Measurements from ENCODE around the gene PNMA6F.

Gene PNMA6F

DNA sequence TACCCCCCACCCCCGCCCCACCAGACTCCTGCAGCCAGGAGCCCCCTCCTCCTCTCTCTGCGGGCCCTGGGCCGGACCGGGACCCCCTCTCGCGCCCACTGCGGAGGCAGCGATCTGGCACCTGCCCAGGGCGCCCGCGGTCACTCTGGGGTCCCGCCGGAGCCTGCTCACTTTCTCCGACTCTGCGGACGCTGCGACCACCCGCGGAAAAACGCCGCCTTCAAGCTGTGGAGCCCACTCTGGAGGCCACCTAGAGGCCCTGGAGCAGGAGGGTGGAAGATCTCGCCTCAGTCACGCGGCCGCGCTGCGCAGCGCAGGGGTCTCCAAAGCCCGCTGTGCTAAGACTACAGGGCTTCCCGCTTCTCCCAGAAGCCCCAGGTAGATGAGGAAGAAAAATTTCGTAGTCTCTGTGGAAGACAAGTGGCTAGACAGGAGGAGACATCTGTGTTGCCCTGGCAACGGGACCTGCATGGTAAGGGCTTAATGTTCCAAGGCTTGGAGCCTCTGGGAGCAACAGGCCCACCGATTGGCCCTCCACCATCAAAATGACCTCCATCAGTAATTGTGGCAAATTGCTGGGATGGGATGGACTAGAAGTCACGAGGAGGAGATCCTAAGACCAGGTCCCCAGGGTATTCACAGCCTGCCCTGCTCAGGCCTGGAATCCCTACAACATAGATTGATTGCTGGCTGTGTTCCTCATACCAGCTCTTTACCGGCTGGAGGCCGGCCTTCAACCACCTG, at the start of gene PNMA6F:
Gene PNMA6F, minus strand, starts transcription at position 387 of the 744 bp plus-strand sequence. CDS start 1,093 bp downstream, outside the sequence.
- DNase-seq: no peak

DNA sequence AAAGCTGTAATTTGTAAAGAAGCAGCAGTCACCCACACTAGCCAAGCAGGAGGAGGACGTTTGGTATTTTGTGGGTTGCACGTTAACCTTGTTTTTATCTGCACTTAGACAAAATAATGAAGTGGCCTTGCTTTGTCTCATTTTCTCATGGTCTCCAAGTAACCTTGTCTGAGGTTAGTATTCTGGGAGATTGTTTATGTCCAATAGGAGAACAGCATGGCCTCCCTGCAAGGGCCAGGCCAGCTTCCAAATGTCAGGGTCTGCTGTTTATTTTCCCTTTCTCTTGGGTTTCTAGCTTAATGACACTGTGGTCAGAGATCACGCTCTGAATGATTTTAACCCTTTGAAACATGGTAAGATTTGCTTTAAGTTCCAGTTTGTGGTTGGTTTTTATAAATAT, 49.7 kb upstream of the PNMA6F start:
- DNase-seq: no peak

DNA sequence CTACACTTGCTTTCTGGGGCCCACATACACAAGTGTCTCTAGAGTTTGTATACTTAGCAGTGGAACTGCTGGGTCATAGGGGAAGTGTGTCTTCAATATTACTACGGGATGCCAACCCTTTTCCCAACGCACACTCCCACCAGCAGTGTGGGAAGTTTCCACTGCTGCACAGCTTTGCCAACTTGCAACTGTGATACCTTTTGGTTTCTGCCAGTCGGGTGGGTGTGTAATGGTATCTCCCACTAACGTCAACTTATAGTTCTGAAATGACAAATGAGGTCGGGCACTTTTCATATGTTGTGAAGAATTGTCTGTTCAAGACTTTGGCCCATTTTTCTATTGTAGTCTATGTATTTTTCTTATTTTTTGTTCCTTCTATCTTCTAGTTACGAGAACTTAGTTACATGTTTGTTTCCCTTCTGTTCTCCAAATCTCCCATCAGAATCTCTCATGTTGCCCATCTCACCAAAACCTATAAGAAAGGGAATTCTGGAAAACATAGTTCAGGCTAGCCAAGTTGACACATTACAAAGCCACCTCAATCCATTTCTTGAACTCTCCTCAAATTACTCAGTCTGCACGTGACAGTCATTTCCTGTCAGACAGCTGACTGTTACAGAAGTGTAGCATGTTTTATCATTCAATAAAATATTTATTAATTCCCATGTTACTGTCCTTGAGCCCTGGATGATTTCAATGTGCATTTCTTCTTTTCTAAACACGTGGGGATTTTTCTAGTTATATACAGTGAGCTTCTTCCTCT, 48.9 kb upstream of the PNMA6F start:
- DNase-seq: no peak

DNA sequence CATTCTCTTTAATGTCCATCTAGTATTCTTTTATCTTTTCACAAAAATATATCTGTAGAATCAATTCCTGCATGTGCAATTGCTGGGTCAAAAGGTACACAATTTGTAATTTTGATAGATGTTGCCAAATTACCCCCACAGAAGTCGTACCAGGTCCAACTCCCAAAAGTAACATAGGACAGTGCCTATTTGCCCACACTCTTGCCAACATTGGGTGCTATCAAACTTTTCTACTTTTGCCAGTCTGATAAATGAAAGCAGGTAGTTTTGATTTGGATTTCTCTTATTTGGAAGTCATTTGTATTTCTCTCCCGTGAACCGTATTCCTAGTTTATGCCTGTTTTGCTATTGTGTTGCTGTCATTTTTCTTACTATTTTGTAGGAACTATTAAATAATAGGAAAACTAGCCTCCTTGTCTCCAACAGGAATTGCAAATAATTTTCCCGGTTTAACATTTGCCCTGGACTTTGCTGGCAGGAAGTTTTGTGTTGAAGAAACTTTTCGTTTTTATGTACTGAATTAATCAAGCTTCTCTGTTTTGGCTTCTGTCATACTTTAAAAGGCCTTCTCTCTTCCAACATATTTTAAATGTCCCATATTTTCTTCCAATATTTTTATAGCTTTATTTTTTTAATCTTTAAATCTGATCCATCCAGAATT, 45.4 kb upstream of the PNMA6F start:
- DNase-seq: no peak

DNA sequence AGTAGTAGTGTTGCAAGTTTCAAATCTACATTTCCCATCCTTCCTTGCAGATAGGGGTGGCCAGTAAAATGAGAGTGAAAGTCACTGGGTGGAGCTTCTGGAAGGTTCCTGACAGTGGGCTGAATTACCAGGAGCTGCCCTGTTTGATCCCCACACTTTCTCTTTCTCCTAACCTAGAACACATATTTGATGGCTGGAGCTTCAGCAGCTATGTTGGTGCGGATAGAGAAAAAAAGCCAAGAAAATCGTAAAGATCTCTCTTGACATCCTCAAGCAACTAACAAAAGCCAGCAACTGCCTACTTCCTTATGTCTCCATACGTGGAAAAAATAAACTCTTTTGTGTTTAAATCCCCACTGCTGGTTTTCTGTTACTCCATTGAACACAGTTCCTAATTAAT, 44.6 kb upstream of the PNMA6F start:
- no peak for DNase-seq

DNA sequence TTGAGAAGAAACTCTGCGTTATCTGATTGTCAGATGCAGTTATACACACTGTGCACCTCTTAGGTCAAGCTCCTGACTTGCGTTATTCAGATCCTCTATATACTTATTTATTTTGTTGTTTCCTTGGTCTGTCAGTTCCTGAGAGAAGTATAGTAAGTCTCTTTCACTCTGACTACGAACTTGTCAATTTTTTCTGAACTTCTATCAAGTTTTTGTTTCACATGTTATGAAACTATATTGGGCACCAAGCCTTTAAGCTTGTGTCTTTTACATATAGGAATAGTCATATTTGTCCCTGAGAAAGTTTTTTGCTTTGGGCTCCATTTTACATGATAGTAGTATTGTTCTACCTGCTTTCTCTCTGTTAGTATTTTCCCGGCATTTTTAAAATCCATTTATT, 44.1 kb upstream of the PNMA6F start:
- no peak for DNase-seq

DNA sequence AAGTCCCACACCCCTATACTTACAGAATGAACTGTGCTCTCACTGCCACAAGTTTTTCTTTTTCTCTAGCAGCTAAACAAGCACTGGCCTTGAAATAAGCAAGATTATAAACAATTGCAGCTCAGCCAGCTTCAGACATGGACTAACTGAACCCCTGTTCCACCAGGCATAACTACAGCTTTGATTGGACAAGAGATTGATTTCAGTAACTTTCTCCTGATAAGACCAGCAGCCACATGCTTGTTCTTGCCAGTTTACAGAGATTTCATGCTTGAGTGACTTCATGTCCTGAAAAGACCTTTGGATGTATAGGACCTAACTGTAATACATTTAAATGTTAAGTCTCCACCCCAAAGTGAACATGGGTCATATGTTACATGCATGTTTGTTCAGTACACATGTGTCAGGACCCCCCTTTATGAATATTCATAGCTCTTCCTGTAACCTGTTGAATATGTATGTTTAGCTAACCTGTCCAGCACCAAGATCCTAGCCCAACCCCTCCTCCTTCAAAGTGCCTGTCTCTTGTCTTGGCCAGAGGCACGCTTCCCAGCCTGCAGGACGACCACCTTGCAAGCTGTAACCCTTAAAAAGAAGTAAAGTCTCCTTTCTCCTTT, 40.3 kb upstream of the PNMA6F start:
- DNase-seq: peak; percentile 1

DNA sequence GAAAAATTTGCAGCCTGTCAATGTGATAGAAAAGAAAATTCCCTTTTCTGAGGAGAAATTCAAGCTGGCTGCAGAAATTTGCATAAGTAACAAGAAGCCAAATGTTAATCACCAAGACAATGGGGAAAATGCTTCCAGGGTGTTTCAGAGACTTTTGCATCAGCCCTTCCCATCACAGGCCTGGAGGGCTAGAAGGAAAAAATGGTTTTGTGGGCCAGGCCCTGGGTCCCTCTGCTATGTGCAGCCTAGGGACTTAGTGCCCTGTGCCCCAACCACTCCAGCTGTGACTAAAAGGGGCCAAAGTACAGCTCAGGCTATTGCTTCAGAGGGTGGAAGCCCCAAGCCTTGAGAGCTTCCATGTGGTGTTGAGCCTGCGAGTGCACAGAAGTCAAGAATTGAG, 36.3 kb upstream of the PNMA6F start:
- no peak for DNase-seq

DNA sequence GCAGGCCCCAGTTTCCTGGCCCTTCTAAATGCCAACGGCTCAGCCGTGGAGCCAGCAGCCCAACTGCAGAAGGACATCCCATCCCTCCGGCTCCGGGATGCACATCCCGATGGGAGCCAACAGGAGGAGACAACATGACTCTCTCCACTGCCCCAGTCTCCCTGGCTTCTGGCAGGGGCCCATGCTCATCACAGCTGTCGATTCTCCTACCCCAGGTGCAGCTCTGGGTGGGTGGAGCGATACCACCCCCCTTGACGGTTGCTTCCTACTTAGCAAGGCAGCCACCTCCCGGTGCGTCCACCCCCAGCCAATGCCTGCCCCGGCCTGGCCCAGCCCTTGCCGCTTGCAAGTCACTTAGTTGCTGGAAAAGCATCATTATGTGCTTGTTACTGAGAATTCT, 31.8 kb upstream of the PNMA6F start:
- no peak for DNase-seq

DNA sequence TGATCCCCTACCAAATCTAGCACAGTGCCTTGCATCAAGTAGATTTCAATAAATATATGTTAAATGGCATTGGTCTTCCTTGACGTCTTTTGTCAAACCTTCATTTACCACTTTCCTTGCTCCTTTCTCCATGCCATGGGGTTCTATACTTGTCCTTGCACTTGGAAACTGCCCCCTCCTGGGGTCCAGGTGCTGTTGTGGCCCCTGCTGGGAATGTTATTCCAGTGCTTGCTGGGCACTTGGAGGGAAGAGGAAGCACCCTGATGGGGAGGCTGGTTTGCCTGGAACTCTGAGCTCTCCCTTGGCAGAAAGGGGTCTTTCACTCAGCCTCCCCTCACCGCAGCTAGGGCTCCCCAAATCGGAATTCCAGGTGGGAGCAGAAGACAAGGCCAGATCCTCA, 31.3 kb upstream of the PNMA6F start:
- DNase-seq: no peak

DNA sequence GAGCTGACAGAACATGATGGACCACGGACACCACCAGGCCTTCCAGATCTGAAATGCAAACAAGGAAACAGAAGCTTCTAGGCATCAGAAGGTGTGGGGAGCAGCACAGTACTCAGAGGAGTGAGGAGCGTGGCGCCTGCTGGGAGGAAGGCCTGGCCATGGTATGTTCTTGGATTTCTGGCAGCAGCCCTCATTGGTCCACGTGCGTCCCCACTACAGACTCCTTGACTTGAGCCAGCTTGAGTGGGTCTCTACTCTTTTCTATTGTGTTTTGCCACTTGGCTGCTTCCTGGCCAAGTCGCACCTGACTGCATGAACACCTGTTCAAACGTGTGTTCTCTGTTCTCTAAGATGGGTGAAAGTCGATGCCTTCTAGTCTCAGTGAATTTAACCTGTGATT, 30.4 kb upstream of the PNMA6F start:
- no peak for DNase-seq

DNA sequence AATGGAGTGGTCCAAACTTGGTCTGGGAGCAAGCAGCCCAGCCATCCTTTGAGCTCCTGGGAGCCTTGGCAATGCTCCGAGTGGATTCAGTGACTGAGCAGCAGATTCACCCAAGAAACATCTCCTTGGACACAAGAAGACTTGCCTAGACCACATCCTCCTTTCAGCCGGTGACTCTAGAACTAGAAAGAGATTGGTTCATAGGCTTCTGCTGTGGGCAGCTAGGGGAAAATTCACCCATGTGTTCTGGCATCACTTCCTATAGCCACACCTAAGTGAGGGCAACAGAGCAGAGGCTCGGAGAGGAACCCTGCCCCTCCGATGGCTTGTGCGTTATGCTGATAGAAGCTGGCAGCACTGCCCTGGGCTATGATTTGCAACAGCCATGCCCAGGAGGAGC, 28.4 kb upstream of the PNMA6F start:
- DNase-seq: no peak

DNA sequence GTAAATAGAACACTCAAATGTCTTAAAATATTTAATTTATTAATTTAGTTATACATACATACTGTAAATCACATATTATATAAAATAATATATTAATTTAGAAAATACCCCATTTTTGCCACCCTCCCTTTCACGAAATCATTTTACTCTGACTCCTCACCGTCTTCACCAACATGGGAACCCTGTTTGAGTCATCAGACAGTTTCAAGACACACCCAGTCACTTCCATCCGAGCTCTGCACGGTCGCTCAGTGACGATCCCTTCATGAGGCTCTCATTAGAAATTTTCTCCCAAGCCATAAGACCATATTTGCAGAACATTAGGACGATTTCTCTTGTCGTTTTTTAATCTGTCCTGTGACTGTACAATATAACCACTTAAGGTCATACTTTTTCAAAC, 26.9 kb upstream of the PNMA6F start:
- no peak for DNase-seq

DNA sequence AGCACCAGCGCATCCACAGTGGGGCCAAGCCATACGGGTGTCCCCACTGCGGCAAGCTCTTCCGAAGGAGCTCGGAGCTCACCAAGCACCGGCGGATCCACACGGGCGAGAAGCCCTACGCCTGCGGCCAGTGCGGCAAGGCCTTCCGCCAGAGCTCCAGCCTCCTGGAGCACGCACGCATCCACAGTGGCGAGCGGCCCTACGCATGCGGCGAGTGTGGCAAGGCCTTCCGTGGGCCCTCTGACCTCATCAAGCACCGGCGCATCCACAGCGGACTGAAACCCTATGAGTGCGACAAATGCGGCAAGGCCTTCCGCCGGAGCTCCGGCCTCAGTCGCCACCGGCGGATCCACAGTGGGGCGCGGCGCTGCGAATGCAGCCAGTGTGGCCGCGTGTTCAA, 26.0 kb upstream of the PNMA6F start:
- DNase-seq: no peak

DNA sequence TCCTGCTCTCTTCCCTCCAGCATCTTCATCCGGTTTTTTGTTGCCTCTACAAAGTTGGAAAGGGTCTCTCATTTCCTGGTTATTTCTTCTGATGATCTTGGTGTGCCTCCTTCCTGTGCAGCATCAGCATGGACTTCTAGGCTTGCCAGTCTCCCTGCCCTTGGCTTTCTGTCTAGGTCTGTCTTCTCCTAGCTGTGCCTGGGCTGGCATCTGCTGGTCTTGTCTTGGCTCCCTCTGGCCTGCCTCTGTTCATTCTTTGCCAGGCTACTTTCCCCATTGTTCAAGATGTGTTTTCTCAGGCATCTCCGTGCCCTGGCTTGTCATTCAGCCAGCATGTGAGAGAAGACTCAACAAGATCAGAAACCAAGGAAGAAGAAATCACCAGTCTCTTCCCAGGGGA, 22.1 kb upstream of the PNMA6F start:
- no peak for DNase-seq

DNA sequence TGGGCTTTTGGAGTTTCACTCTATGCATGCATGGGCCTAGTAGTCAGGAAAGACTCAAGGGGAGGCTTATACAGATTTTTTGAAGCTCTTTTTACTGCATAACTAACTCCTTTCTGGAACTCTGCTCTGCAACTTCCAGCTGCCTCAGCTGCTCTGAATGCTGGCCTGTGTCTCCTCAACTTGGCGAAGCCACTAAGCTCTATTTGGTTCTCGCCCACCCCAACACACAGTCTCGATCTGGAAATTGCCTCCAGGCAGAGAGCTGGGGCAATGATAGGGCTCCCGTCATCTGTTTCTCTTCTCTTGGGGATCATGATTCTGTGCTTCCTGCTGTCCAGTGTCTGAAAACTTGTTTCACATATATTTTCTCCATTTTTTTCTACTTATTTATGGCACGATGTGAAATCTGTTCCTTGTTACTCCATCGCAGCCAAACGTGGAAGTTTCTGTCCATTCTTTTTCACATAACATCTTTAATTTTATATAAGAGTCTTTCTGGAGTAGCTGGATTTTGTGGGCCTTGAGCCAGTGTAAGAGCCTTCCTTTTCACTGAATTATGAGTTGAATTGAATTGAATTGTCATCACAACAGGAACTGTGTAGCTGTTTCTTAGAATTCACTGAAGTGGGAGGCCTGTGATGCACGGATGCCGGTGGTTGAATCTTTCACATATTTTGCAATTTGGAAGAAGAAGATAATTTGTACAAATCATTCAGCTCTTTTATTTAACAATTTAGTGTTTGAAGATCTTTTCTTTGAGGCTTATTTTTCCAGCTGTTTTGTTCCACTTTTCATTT, 21.4 kb upstream of the PNMA6F start:
- DNase-seq: no peak

DNA sequence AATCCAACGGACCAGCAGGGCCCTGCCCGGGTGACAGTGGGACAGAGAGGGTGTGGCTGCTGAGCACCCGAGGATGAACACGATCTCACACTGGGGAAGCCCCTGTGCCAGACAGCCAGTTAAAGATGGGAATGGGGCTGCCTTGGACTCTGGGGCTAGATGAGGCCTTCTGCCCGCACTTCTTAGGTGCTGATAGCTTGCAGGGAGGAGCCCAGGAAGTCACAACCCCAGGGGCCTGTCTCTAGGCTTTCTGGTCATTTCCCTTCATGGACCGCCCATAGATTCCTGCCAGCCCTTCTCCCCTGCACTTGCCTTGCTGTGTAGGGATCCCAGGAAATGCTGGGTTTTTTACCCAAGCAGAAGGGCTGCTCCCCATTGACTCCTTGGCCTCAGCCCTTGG, 18.5 kb upstream of the PNMA6F start:
- no peak for DNase-seq

DNA sequence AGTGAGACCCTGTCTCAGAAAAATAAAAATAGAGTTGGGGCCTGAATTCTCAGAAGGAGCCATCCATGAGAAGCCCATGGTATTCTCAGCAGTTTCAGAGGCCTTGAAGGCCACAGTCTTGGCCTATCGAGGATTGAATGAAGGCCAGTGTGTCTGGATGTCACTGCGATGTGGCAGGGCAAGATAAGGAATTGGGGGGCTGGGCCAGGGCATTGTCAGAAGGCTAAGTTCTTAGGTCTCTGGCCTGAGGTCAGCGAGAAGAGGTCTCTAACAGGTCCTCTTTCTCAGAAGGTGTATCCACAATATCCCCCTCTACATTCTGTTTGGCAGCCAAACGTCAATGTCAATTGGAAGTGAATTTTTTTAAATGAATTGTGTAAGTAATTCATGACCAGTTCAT, 18.1 kb upstream of the PNMA6F start:
- DNase-seq: no peak

DNA sequence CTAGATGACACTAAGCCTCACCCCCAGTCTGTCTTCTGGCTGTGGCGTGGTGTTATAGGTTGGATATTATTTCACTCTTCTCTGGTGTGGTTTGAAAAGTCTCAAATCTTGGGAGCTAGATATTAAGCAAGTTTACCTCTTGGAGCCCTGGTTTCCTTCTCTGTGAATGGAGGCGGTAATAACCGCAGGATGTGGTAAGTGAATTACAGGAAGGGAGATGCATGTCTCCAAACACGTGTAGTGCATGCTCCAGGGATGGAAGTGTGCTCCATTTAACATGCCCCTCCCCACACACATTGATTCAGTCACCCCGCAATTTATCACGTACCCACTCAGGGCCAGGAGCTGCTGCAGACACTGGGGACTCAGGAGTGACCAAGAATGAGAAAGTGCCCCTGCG, 17.3 kb upstream of the PNMA6F start:
- DNase-seq: no peak

DNA sequence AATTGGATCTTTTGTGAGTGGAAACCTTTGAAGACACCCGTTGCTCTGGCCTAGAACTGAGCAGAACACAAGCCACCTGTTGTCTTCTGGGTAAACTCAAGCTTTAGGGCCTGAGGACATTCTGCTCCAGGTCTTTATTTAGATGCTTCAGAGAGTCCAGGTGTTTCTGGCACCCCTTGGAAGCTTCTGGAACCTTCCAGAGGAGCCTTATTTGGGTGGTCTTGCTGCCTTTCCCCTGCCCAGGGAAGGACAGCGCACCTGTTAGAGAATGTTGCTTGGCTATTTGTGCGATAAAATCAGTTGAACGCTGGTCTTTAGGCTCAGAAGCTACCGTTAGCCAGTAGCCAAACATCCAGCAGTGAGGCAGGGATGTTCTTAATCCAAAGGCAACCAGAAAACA, 15.4 kb upstream of the PNMA6F start:
- DNase-seq: no peak

DNA sequence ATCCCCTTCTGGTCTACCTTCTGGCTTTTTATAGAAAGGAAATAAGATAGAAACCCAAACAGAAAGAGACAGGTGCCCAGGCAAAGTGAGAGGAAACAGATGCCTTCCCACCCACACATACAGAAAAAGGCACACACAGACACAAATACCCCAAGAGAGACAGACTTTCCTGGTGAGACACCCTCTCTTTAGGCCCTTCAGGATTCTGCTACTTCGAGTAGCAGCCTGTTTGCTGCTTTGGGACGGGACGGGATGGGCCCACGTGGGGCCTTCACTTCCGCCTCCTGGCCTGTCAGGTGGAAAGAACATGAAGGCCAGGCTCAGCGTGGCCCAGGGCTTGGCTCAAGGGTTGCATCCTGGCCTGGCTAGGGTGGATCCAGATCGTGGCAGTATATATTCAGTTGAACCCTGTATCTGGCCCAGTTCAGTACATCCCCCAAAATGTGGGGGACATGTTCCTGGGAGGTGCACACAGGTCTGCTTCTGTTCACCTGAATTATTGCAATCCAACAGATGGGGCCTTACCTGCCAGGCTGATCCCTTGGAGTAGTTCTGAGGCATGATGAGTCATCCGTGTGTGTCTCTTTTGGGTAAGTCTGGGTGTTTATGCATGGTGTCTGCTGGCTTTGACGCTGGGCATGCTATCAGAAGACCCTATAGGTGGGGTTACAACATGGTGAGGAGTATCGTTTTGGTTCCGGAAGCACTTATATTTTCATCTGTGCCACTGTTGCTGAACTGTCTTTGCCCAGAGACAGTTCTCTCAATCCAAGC, 14.7 kb upstream of the PNMA6F start:
- DNase-seq: no peak
